Mucosa of stomach (tissue), 1 donor: Measurements from ENCODE around the gene NR1H4.
"Not testable (repeated sequence)": the region's sequence is repeated elsewhere in the genome, so short reads cannot be mapped to it uniquely, and the experiment has no call there.

Experiments
- H3K27me3 ChIP-seq: one replicate; pipeline ENCODE4 v1.7.0; 2013; ENCODE audit warnings: mild to moderate bottlenecking, low read length; ENCODE audit not compliant: control insufficient read depth, insufficient read depth
- H3K36me3 ChIP-seq: one replicate; pipeline ENCODE4 v1.7.0; 2013; ENCODE audit warnings: low read length; ENCODE audit not compliant: control insufficient read depth, insufficient read depth
- H3K4me1 ChIP-seq: one replicate; pipeline ENCODE4 v1.7.0; 2013; ENCODE audit warnings: mild to moderate bottlenecking, low read length; ENCODE audit not compliant: control insufficient read depth, insufficient read depth
- H3K4me3 ChIP-seq: one replicate; pipeline ENCODE4 v1.7.0; 2013; ENCODE audit warnings: low read length
- H3K9ac ChIP-seq: one replicate; pipeline ENCODE4 v1.7.0; 2013; ENCODE audit warnings: mild to moderate bottlenecking, low read length, moderate library complexity
- H3K9me3 ChIP-seq: one replicate; pipeline ENCODE4 v1.7.0; 2013; ENCODE audit warnings: mild to moderate bottlenecking, low read length, moderate library complexity; ENCODE audit not compliant: control insufficient read depth
- donor health status: Pancreatic carcinoma.

Gene NR1H4

DNA sequence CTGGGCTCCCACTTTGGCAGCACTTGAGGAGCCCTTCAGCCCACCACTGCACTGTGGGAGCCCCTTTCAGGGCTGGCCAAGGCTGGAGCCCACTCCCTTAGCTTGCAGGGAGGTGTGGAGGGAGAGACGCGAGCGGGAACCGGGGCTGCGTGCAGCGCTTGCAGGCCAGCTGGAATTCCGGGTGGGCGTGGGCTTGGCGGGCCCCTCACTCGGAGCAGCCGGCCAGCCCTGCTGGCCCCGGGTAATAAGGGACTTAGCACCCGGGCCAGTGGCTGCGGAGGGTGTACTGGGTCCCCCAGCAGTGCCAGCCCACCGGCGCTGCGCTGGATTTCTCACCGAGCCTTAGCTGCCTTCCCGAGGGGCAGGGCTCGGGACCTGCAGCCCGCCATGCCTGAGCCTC is 85.6 kb downstream of the NR1H4 start:
- not testable (repeated sequence) for H3K9ac ChIP-seq, H3K4me1 ChIP-seq, H3K36me3 ChIP-seq, H3K9me3 ChIP-seq, H3K27me3 ChIP-seq, H3K4me3 ChIP-seq

DNA sequence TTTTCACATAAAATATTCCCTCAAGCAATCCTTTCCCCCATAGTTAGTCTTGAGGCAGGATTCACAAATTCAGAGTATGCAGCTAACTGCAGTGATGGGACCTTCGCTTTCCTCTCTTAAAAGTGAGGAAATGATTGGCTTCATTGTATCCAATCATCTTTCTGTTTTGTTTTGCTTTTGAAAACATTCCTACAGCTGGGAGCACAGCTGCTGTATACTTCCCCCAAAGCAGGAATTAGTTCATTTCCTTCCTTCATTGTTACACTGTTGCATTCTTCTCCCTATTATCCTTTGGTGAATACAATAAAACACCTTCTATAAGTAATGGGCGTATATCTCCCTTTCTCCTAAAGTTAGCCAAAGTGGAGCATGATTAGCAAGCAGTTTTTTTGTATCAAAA is 90.4 kb downstream of the NR1H4 start:
- Histone ChIP-seq H3K9ac (no peak overlapping the region), H3K4me1 (no peaks in the 10 kb centered on the region), H3K4me3 (no peak overlapping the region), H3K36me3 (no peaks in the 10 kb centered on the region), H3K27me3 (no peaks in the 10 kb centered on the region), H3K9me3 (no peaks in the 10 kb centered on the region)

- Histone ChIP-seq H3K4me3 (no peak overlapping the region), H3K4me1 (no peaks in the 10 kb centered on the region), H3K9ac (no peak overlapping the region), H3K27me3 (no peaks in the 10 kb centered on the region), H3K9me3 (no peaks in the 10 kb centered on the region), H3K36me3 (no peaks in the 10 kb centered on the region)
Measured at GRCh38 chr12:100564905-100565467, 91.3 kb downstream of the NR1H4 start.

DNA sequence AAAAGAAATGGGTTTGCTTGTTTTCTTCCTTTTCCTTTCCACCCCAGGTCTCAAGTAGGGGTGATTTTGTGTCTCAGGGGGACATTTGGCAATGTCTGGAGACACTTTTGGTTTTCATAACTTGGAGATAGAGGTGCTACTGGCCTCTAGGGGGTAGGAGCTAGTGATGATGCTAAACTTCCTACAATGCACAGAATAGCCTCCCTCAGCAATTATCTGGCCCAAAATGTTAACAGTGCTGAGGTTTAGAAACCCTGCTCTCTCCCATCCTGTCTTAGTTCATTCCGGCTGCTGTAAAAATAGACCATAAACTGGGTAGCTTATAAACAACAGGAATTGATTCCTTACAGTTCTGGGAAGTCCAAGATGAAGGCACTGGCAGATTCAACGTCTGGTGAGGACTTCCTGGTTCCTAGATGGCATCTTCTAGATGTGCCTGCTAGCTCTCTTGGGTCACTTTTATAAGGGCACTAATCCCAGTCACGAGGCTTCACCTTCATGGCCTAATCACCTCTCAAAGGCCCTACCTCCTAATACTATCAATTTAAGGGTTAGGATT is 92.4 kb downstream of the NR1H4 start:
- no peak overlapping the region for H3K4me3 ChIP-seq
- no peaks in the 10 kb centered on the region for H3K4me1 ChIP-seq
- H3K9me3 ChIP-seq: no peaks in the 10 kb centered on the region
- no peaks in the 10 kb centered on the region for H3K36me3 ChIP-seq
- H3K27me3 ChIP-seq: no peaks in the 10 kb centered on the region
- H3K9ac ChIP-seq: no peak overlapping the region

GRCh38 chr12:100566887-100567637 is 93.4 kb downstream of the NR1H4 start:
- Histone ChIP-seq H3K36me3 (no peaks in the 10 kb centered on the region), H3K4me3 (no peak overlapping the region), H3K9me3 (no peaks in the 10 kb centered on the region), H3K9ac (no peak overlapping the region), H3K27me3 (no peaks in the 10 kb centered on the region), H3K4me1 (no peaks in the 10 kb centered on the region)

GRCh38 chr12:100567945-100568344 is 94.3 kb downstream of the NR1H4 start:
- H3K4me3 ChIP-seq: no peak overlapping the region
- H3K36me3 ChIP-seq: no peaks in the 10 kb centered on the region
- no peak overlapping the region for H3K9ac ChIP-seq
- no peaks in the 10 kb centered on the region for H3K27me3 ChIP-seq
- no peaks in the 10 kb centered on the region for H3K9me3 ChIP-seq
- H3K4me1 ChIP-seq: peaks cover 1% of the 10 kb centered on the region

- Histone ChIP-seq H3K9me3 (no peaks in the 10 kb centered on the region), H3K27me3 (no peaks in the 10 kb centered on the region), H3K9ac (no peak overlapping the region), H3K36me3 (no peaks in the 10 kb centered on the region), H3K4me1 (peaks cover 14% of the 10 kb centered on the region), H3K4me3 (no peak overlapping the region)
Measured at GRCh38 chr12:100572184-100572583, 98.5 kb downstream of the NR1H4 start.

- Histone ChIP-seq H3K4me3 (peak within 1 kb of the TSS; percentile 86), H3K9me3 (no peaks in the 10 kb centered on the region), H3K36me3 (no peaks in the 10 kb centered on the region), H3K27me3 (no peaks in the 10 kb centered on the region), H3K4me1 (peaks cover 14% of the 10 kb centered on the region), H3K9ac (peak within 1 kb of the TSS; percentile 75)
Measured at GRCh38 chr12:100573292-100574186, 99.9 kb downstream of the NR1H4 start, which contains the start of gene GAS2L3. Gene GAS2L3 (plus strand): TSS chr12:100573684. CDS start chr12:100594905, 21,221 bp downstream.

- H3K9ac ChIP-seq: peak overlapping the region; percentile 75
- H3K9me3 ChIP-seq: no peaks in the 10 kb centered on the region
- H3K36me3 ChIP-seq: no peaks in the 10 kb centered on the region
- H3K4me1 ChIP-seq: peaks cover 14% of the 10 kb centered on the region
- no peaks in the 10 kb centered on the region for H3K27me3 ChIP-seq
- peak overlapping the region; percentile 86 for H3K4me3 ChIP-seq
Measured at GRCh38 chr12:100574187-100575074, 100.8 kb downstream of the NR1H4 start.

- H3K4me1 ChIP-seq: peaks cover 14% of the 10 kb centered on the region
- no peaks in the 10 kb centered on the region for H3K9me3 ChIP-seq
- H3K36me3 ChIP-seq: no peaks in the 10 kb centered on the region
- H3K27me3 ChIP-seq: no peaks in the 10 kb centered on the region
- H3K4me3 ChIP-seq: no peak overlapping the region
- no peak overlapping the region for H3K9ac ChIP-seq
Measured at GRCh38 chr12:100576331-100577036, 102.8 kb downstream of the NR1H4 start.

- Histone ChIP-seq H3K36me3 (no peaks in the 10 kb centered on the region), H3K4me3 (no peak overlapping the region), H3K4me1 (peaks cover 9% of the 10 kb centered on the region), H3K9ac (no peak overlapping the region), H3K9me3 (no peaks in the 10 kb centered on the region), H3K27me3 (no peaks in the 10 kb centered on the region)
Measured at GRCh38 chr12:100578923-100579322, 105.3 kb downstream of the NR1H4 start.
